HEK293 (cell line): Measurements from ENCODE around the gene SESN2.
A peak's percentile ranks its signal among the peaks of the same experiment; 100 is the strongest.

Experiments used
- CTCF ChIA-PET: fragments of 350-600 bp; formaldehyde crosslinking; extraction: SDS; loops from one replicate; lab custom pipeline; 2021; ENCODE audit warnings: antibody characterized with exemption; lab: Yijun Ruan, JAX
- POLR2A ChIA-PET: fragments of 300-600 bp; formaldehyde crosslinking; extraction: SDS; loops from one replicate; lab custom pipeline; 2020; ENCODE audit warnings: antibody characterized with exemption, inconsistent platforms; lab: Yijun Ruan, JAX
- H3K27ac ChIP-seq: fragments of 200-500 bp; sonication (Bioruptor generic); 2 replicates; pipeline ENCODE4 v1.5.1; 2014; ENCODE audit warnings: low read depth, low read length, control low read depth, inconsistent platforms; ENCODE audit errors: extremely low read depth
- H3K36me3 ChIP-seq, 2 experiments: fragments of 200-500 bp in 1 of 2; sonication (Bioruptor generic) in 1 of 2; 1 replicate in 1 of 2; 2 replicates in 1 of 2; pipeline ENCODE4 v1.5.1; 2014 to 2017; ENCODE audit warnings: inconsistent platforms in 2 of 2, low read length in 2 of 2; ENCODE audit not compliant: control insufficient read depth in 2 of 2, insufficient read depth in 1 of 2
- H3K4me1 ChIP-seq: fragments of 200-500 bp; sonication (Bioruptor generic); 2 replicates; pipeline ENCODE4 v1.5.1; 2014; ENCODE audit warnings: mild to moderate bottlenecking, low read length, inconsistent platforms; ENCODE audit not compliant: control insufficient read depth, insufficient read depth
- H3K4me3 ChIP-seq: 2 replicates; pipeline ENCODE4 v1.5.1; 2011; ENCODE audit warnings: low read depth, mild to moderate bottlenecking, control low read depth, low read length, moderate library complexity
- H3K9me3 ChIP-seq: fragments of 200-500 bp; sonication (Bioruptor generic); 2 replicates; pipeline ENCODE4 v1.5.1; 2014; ENCODE audit warnings: low read depth, low read length, inconsistent platforms; ENCODE audit not compliant: control insufficient read depth, insufficient read depth
- GLI2 ChIP-seq: fragments of 450-650 bp; formaldehyde crosslinking; IDR thresholded peaks from 2 replicates; pipeline ENCODE4; 2017; ENCODE audit warnings: missing biosample characterization, missing genetic modification characterization, low read depth, borderline replicate concordance
- HOXC10 ChIP-seq: sonication (generic); formaldehyde crosslinking; IDR thresholded peaks from 2 replicates; pipeline ENCODE4 v1.8.1; 2023; ENCODE audit warnings: mild to moderate bottlenecking, missing genetic modification reagents
- KLF7 ChIP-seq: fragments of 450-650 bp; formaldehyde crosslinking; IDR thresholded peaks from 2 replicates; pipeline ENCODE4 v1.5.1; 2016; ENCODE audit warnings: missing biosample characterization, missing genetic modification characterization, borderline replicate concordance
- MEIS1 ChIP-seq: sonication (generic); formaldehyde crosslinking; IDR thresholded peaks from 2 replicates; pipeline ENCODE4 v1.8.1; 2022; ENCODE audit warnings: missing genetic modification reagents, mild to moderate bottlenecking, borderline replicate concordance
- PRDM2 ChIP-seq: fragments of 450-650 bp; formaldehyde crosslinking; IDR thresholded peaks from 2 replicates; pipeline ENCODE4 v1.5.1; 2016; ENCODE audit warnings: missing biosample characterization, missing genetic modification characterization, borderline replicate concordance
- REST ChIP-seq: fragments of 450-650 bp; formaldehyde crosslinking; IDR thresholded peaks from 2 replicates; pipeline ENCODE4 v1.5.1; 2016; ENCODE audit warnings: missing biosample characterization, missing genetic modification characterization
- SALL2 ChIP-seq: fragments of 450-650 bp; formaldehyde crosslinking; IDR thresholded peaks from 2 replicates; pipeline ENCODE4 v1.5.0; 2017; ENCODE audit warnings: missing biosample characterization, mild to moderate bottlenecking, missing genetic modification characterization, borderline replicate concordance
- ZBTB17 ChIP-seq: fragments of 450-650 bp; formaldehyde crosslinking; IDR thresholded peaks from 2 replicates; pipeline ENCODE4 v1.5.1; 2016; ENCODE audit warnings: missing biosample characterization, missing genetic modification characterization
- ZBTB26 ChIP-seq: fragments of 450-650 bp; formaldehyde crosslinking; optimal IDR thresholded peaks from 2 replicates; pipeline ENCODE3; 2016; ENCODE audit warnings: missing biosample characterization, mild to moderate bottlenecking, missing genetic modification characterization
- ZFP3 ChIP-seq: fragments of 450-650 bp; formaldehyde crosslinking; IDR thresholded peaks from 2 replicates; pipeline ENCODE4 v1.5.1; 2016; ENCODE audit warnings: low read depth, missing biosample characterization, missing genetic modification characterization
- ZNF174 ChIP-seq: fragments of 450-650 bp; formaldehyde crosslinking; IDR thresholded peaks from 2 replicates; pipeline ENCODE4 v1.5.0; 2017; ENCODE audit warnings: missing biosample characterization, mild to moderate bottlenecking, missing genetic modification characterization
- ZNF214 ChIP-seq: fragments of 450-650 bp; formaldehyde crosslinking; IDR thresholded peaks from 2 replicates; pipeline ENCODE4 v1.5.1; 2017; ENCODE audit warnings: missing biosample characterization, mild to moderate bottlenecking, missing genetic modification characterization, borderline replicate concordance
- ZNF324 ChIP-seq: fragments of 450-650 bp; formaldehyde crosslinking; IDR thresholded peaks from 2 replicates; pipeline ENCODE4 v1.5.1; 2016; ENCODE audit warnings: missing biosample characterization, missing genetic modification characterization
- ZNF335 ChIP-seq: fragments of 450-650 bp; formaldehyde crosslinking; conservative IDR thresholded peaks from 2 replicates; pipeline ENCODE4 v1.5.1; 2016; ENCODE audit warnings: missing biosample characterization, missing genetic modification characterization
- ZNF391 ChIP-seq: fragments of 450-650 bp; formaldehyde crosslinking; IDR thresholded peaks from 2 replicates; pipeline ENCODE4 v1.5.1; 2016; ENCODE audit warnings: low read depth, missing biosample characterization, missing genetic modification characterization, borderline replicate concordance
- ZNF423 ChIP-seq: fragments of 450-650 bp; formaldehyde crosslinking; IDR thresholded peaks from 2 replicates; pipeline ENCODE4 v1.5.1; 2016; ENCODE audit warnings: missing biosample characterization, missing genetic modification characterization
- ZNF426 ChIP-seq: fragments of 450-650 bp; formaldehyde crosslinking; IDR thresholded peaks from 2 replicates; pipeline ENCODE4 v1.5.1; 2017; ENCODE audit warnings: missing biosample characterization, missing genetic modification characterization, mild to moderate bottlenecking, inconsistent platforms, moderate library complexity
- ZNF473 ChIP-seq: fragments of 450-650 bp; formaldehyde crosslinking; IDR thresholded peaks from 2 replicates; pipeline ENCODE4 v1.5.1; 2017; ENCODE audit warnings: missing biosample characterization, missing genetic modification characterization
- ZNF621 ChIP-seq: fragments of 450-650 bp; formaldehyde crosslinking; IDR thresholded peaks from 2 replicates; pipeline ENCODE4 v1.5.1; 2017; ENCODE audit warnings: missing biosample characterization, missing genetic modification characterization
- ZNF658 ChIP-seq: fragments of 450-650 bp; formaldehyde crosslinking; IDR thresholded peaks from 2 replicates; pipeline ENCODE4; 2016; ENCODE audit warnings: missing biosample characterization, missing genetic modification characterization
- ZNF692 ChIP-seq: fragments of 450-650 bp; formaldehyde crosslinking; IDR thresholded peaks from 2 replicates; pipeline ENCODE4 v1.5.1; 2016; ENCODE audit warnings: missing biosample characterization, missing genetic modification characterization
- ZNF843 ChIP-seq: fragments of 450-650 bp; formaldehyde crosslinking; IDR thresholded peaks from 2 replicates; pipeline ENCODE4 v1.5.1; 2016; ENCODE audit warnings: missing biosample characterization, missing genetic modification characterization
- ZXDB ChIP-seq: fragments of 450-650 bp; formaldehyde crosslinking; IDR thresholded peaks from 2 replicates; pipeline ENCODE4 v1.5.1; 2016; ENCODE audit warnings: missing biosample characterization, missing genetic modification characterization

Gene SESN2

GRCh38 chr1:28328228-28328648 is 68.9 kb downstream of the SESN2 start (continued):
- no peak for TF ChIP-seq ZNF426
- TF ChIP-seq REST (tag by site-specific recombination), result no peak
- no peak for TF ChIP-seq ZBTB17
- TF ChIP-seq ZBTB26 (tag by site-specific recombination), result no peak
- TF ChIP-seq ZNF324 (tag by site-specific recombination), result peak; percentile 62; the same call in 1 of the 2 replicates
- TF ChIP-seq ZNF214 (tag by site-specific recombination), result no peak
- no peak for TF ChIP-seq ZNF692
- no peak for TF ChIP-seq ZNF391 (tag by site-specific recombination)
- TF ChIP-seq ZNF473, result no peak
- no peak for TF ChIP-seq HOXC10 (CRISPR knock-in tag)
- TF ChIP-seq MEIS1, result no peak
- TF ChIP-seq ZNF843, result 0 out of 2 replicates have a peak, but pooled peaks have one; percentile 40
- TF ChIP-seq ZFP3 (tag by site-specific recombination), result no peak

GRCh38 chr1:28329395-28330153 is 70.3 kb downstream of the SESN2 start:
- Histone ChIP-seq H3K27ac (peak overlapping the region; percentile 72), H3K4me1 (no peaks in the 10 kb centered on the region), H3K36me3 (peaks cover 25 to 43% of the 10 kb centered on the region in 2 experiments), H3K9me3 (no peaks in the 10 kb centered on the region), H3K4me3 (peak overlapping the region; percentile 65)
- POLR2A ChIA-PET, result interaction anchor here (0.5 to 2.1 kb wide), 18 partner anchors 10 to 1229 kb away, joined by 3 to 33 read pairs (median 6); partner anchors contain the start of genes ATP5IF1, EYA3, PHACTR4 and RCC1
- CTCF ChIA-PET, result interaction anchor here (1.2 to 4.1 kb wide), 3 partner anchors 30 to 81 kb away, joined by 5 to 24 read pairs (median 7); no protein-coding TSS in a partner anchor
- TF ChIP-seq PRDM2 (no peak), KLF7 (tag by site-specific recombination) (no peak), ZNF658 (tag by site-specific recombination) (no peak), ZNF621 (tag by site-specific recombination) (no peak), SALL2 (tag by site-specific recombination) (no peak), ZBTB17 (no peak), ZNF423 (tag by site-specific recombination) (no peak), ZNF174 (tag by site-specific recombination) (no peak), GLI2 (tag by site-specific recombination) (no peak), ZXDB (tag by site-specific recombination) (no peak), ZNF335 (tag by site-specific recombination) (peak; percentile 41)
